ENCODE results near the gene GSK3B.

DNA sequence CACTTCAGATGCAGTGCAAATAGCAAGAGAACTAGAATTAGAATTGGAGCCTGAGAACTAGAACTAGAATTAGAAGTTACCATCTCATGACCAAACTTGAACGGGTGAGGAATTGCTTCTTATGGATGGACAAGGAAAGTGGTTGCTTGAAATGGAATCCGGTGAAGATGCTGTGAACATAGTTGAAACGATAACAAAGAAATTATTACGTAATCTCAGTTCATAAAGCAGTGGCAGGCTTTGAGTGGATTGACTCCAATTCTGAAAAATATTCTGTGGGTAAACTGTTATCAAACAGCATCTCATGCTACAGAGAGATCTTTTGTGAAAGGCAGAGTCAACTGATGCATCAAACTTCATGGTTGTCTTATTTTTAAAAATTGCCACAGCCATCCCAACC is 48.0 kb upstream of the GSK3B start:
- TF ChIP-seq POLR2A (IDR thresholded peaks at IDR 0.05) (no peak), CTCF (IDR thresholded peaks at IDR 0.05) (no peak)
